Activated CD4-positive, alpha-beta T cell treated with anti-CD3 and anti-CD28 coated beads for 4 hours (primary cell): Measurements from ENCODE around the gene PRPF6.

Source experiments
- DNase-seq, 2 donors: peaks; one replicate each; pipeline ENCODE4 v3.0.0-alpha.2; 2020

The PRPF6 gene

GRCh38 chr20:63976980-63977738, 3.8 kb upstream of the PRPF6 start:
- no peak for DNase-seq

DNA sequence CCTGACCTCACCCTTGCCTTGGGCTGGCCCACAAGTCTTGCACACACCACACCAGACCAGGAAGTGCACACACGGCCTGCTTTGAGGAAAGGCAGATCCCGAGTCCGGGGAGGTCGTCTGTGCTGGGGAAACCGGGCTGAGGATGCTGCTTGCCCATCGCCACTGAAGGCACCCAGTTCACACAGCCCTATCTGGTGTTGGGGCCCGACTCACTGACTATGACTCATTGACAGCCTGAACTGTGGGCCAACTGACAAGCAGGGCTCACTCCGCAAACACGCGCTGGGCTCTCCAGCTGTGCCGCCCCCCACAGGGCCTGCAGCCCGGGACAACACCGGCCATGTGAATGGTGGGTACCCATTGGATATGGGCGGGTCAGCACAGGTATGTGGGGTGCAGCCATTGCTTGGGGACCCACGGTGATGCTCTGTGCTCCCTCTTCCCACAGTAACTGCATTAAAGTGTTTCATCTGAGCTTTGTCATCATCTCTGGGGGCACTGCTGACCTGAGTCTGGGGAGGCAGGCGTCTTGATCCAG, 3.1 kb upstream of the PRPF6 start:
- peak; percentile 54 to 64 for DNase-seq

DNA sequence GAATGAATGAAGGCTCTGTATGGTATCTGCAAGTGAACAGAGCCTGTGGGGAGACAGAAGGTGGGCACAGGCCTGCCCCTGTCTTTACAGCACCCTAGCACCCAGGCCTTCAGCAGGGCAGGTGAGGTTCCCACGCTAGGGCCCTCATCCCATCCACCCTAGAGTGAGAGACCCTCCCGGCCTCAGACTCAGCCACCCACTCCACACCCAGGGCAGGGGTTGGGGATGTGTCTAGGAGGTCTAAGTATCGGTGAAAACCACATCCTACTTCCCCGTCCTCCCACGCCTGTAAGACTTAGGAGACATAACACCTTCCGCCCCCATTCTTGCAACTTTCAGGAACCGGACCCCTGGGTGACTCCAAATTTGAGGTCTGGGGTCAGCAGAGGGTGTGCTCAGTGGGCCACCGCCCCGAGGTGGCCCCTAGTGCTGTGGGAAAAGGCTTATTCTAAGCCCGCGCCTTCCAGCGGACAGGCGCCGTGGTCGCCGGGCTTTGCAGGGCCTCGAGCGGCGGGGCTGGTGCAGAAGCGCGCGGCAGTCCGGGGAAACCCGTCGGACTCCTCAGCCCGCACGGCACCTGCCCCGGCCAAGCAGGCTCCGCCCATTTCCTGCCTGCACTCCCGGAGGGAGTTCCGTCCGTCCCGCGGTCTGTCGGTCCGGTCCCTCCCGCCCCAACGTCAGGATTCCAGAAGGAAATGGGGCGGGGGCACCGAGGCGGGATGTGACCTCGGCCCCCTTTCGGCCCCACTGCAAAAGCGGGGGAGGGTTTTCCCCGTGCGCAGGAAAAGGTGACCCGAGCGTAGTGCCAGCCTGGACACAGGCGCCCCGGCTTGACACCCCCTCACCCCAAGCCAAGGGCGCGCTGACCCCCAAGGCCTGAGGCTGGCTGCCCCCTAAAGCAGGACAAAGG, 2.4 kb upstream of the PRPF6 start:
- DNase-seq: peak in 1 of 2 donors; percentile 58

GRCh38 chr20:63979229-63979556, 1.7 kb upstream of the PRPF6 start:
- DNase-seq: no peak

DNA sequence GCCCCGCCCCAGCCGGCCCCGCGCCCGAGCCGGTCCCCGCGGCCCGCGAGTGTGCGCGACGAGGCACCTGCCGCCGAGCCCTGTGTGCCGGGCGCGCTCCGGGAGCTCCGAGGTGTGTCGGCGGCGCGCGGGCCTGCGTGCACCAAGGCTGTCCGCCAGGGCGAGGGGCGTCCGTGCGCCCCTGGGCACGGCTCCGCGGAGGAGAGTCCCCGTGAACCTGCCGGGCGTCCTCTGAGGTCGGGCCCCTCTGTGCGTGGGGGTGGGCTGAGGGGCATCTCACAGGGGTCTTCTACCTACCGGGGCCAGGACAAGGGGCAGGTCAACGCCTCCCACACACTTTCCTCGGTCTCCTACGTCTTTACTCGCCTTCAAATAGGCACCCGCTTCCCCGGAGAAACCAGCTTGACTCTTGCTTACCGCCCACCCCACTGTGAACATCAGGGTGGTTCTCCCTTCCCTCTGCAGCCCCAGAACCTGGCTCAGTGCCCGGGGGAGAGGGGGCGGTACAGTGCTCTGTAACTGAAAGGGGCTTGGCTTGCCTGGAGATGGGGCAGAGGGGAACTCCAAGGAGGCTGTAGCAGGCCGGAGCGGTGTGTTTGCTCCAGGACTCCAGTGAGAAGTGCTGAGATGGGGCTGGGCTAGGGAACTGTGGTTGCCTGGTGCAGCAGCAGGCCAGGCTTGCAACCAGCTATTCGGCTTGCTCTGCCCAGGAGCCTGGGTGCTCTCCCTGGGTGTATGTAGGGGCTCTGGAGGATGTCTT, 1.2 kb upstream of the PRPF6 start, which contains the start of gene SAMD10:
SAMD10 (minus strand) TSS at position 86 of the 760 bp plus-strand sequence. CDS start 175 bp downstream, outside the sequence.
- peak; percentile 68 to 81 for DNase-seq

DNA sequence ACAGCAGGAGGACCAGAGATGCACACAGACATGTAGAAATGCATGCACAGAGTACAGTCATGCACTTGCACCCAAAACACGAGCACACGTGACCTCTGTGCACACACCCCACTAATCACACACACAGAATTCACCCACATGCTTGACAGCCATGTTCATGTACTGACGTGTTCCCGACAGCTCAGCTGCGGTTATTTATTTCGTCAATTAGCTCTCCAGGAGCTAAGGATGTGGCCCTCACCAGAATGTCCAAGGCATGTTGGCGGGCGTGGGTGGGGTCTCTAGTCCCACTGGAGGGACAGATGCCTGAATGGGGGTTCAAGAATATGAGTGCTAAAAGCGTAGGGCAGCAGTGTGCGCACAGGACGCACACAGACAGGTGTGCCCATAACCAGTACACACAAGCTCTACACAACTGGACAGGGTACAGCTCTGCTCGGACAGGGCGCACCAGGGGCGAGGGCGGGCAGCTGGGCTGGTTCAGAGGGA, 571 bp upstream of the PRPF6 start:
- DNase-seq: peak in 1 of 2 donors; percentile 33

DNA sequence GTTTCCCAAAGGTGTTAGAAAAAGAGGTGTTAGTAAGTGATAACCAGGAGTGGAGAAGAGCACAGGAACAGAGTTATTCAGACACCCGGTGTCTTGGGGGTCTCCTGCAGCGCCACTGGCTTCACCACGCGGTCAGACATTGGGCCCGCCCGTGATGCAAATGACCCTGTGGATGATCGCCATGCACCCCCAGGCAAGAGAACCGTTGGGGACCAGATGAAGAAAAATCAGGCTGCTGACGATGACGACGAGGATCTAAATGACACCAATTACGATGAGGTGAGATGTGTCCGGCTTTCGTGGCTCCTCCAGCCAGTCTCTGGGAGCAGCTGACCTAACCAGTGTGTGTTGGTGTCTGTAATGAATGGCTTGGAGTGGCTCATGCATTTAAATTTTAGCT, 2.0 kb downstream of the PRPF6 start:
- DNase-seq: no peak

DNA sequence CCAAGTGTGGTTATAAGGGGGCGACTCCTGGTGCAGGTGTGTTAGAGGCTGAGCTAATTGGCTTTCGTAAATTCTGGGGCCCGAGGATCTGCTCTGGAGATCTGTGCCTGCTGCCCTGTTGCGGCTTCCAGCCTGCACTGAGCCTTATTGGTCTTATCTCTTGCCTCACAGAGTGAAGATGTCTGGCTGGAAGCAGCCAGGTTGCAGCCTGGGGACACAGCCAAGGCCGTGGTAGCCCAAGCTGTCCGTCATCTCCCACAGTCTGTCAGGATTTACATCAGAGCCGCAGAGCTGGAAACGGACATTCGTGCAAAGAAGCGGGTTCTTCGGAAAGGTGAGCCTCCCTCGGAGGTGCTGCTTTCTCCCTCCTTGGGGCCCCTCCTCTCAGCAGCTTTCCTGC, 20.0 kb downstream of the PRPF6 start:
- no peak for DNase-seq

- DNase-seq: peak in 1 of 2 donors; percentile 18
Observed at GRCh38 chr20:64001607-64002011, 20.7 kb downstream of the PRPF6 start.

DNA sequence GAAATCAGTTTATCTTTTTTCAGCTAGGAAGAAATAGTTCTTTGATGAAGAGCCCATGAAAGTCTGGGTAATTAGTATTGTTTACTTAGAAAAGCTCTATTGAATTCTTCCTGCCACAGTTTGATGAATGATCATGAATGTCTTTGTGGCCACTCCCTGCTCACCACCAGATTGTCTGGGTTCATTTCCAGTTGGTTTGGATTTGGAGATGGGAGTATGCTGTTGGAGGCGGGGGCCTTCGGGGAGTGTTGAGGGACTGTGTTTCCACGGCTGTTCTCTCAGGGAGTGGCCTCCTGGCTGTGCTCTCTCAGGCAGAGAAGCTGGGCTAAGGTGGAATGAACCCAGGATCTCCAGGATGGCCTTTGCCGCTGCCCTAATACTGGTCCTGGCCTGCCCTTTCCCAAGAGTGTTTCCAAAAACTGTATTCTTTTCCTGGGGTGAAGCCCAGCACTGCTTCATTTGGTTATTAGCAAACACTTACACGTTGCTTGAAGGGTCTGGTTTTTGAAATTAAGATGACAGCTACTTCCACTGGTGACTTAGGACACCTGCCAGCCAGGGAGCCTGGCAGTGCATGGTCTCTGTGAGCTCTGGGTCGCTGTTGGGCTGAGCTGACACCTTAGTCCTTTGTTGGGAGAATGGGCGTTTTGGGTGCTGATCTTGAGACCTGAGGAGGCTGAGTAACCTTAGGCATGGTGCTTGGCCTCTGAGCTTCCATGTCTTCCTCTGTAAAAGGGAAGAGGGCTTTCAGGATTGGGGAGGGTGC, 23.2 kb downstream of the PRPF6 start:
- DNase-seq: no peak

GRCh38 chr20:64005394-64005793, 24.5 kb downstream of the PRPF6 start:
- DNase-seq: no peak

DNA sequence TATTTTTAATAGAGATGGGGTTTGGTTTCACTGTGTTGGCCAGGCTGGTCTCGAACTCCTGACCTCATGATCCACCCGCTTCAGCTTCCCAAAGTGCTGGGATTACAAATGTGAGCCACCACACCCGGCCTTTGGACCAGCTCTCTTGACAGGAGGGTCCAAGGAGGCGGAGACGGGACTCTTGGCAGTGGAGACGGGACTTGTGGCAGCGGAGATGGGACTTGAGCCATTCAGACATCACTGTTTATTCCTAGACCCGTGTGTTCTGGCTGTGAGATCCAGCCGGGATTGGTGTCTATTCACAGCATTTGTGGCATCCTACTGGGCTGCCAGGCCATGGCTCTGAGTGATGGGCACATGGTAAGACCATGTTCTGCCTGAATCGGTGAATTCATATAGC, 25.6 kb downstream of the PRPF6 start:
- no peak for DNase-seq

- DNase-seq: no peak
Observed at GRCh38 chr20:64006902-64007301, 26.0 kb downstream of the PRPF6 start.

GRCh38 chr20:64009811-64010387, 29.0 kb downstream of the PRPF6 start:
- no peak for DNase-seq

DNA sequence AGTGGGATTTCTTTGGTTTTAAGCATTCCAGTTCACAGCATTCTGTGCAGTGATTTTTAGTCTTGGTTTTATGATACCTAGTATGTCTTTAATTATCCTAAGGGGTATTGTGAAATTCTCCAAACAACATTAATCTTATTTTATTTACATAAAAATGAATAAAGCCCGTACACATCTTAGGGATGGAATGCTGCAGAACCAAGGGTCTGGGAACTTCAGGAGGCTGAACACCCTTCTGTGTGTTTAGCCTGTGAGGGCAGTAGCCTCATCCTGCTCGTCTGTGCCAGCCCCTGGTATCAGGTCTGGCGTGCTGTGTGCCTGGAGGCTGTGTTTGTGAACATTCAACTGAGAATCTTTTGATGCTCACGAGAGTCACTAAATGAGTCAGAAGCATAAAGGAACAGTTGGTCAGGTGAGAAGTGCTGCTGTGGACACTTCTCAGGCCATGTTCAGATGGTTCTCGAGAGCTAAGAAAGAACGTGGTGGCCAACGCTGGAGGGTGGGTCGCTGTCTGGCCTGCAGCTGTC, 29.8 kb downstream of the PRPF6 start:
- no peak for DNase-seq

DNA sequence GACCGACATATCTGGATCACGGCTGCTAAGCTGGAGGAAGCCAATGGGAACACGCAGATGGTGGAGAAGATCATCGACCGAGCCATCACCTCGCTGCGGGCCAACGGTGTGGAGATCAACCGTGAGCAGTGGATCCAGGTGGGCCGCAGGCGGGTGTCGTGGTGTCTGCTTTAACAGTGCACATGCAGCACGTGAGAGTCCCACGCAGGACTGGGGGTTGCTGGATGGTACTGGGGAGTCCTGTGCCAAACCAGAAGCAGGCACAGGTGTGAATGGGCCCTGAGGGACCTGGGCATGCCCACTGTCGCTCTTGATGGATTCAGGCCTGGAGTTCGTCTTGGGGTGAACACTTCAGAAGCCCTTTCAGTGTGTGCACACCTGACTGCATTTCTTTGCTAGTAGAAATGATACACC, 30.4 kb downstream of the PRPF6 start:
- peak in 1 of 2 donors; percentile 24 for DNase-seq

DNA sequence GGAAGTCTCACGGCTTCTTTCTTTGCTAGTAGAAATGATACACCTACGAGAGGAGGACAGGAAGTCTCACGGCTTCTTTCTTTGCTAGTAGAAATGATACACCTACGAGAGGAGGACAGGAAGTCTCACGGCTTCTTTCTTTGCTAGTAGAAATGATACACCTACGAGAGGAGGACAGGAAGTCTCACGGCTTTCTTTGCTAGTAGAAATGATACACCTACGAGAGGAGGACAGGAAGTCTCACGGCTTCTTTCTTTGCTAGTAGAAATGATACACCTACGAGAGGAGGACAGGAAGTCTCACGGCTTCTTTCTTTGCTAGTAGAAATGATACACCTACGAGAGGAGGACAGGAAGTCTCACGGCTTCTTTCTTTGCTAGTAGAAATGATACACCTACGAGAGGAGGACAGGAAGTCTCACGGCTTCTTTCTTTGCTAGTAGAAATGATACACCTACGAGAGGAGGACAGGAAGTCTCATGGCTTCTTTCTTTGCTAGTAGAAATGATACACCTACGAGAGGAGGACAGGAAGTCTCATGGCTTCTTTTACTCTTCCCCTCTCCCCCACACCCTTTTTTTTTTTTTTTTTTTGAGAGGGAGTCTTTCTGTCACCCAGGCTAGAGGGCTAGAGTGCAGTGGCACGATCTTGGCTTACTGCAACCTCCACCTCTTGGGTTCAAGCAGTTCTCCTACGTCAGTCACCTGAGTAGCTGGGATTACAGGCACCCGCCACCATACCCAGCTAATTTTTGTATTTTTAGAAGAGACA, 31.6 kb downstream of the PRPF6 start:
- DNase-seq: peak in 1 of 2 donors; percentile 15

DNA sequence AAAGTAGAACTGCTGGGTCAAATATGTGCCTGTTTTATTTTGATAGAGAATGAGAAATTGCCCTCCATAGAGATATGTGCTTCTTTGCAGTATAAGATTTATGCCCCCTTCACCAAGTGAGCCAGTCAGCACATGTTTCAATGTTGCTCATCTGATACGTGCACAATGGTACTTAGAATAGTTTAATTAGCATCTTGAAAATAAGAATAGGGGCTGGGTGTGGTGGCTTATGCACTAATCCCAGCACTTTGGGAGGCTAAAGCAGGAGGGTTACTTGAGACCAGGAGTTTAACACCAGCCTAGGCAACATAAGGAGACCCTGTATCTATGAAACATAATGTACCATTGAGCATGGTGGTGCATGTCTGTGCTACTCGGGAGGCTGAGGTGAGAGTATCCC, 34.7 kb downstream of the PRPF6 start:
- no peak for DNase-seq

- no peak for DNase-seq
Observed at GRCh38 chr20:64021124-64021975, 40.4 kb downstream of the PRPF6 start.
